HepG2 (cell line): Measurements from ENCODE around the gene SLC16A5. TPM values are rescaled to one million over a fixed set of nuclear protein-coding genes. Genes with fewer than 3 reads are reported as not detected.

Experiments
- ATAD3A ChIP-seq: sonication (generic); formaldehyde crosslinking; IDR thresholded peaks from 2 replicates; pipeline ENCODE4 v1.4.0; 2020; ENCODE audit warnings: missing genetic modification reagents
- ELF4 ChIP-seq: sonication (generic); formaldehyde crosslinking; IDR thresholded peaks from 2 replicates; pipeline ENCODE4 v1.5.0; 2020; ENCODE audit warnings: missing genetic modification reagents, mild to moderate bottlenecking, moderate library complexity, borderline replicate concordance
- HDAC6 ChIP-seq: fragments of 200-600 bp; sonication (generic); IDR thresholded peaks from 2 replicates; pipeline ENCODE4 v1.7.0; 2017; ENCODE audit warnings: mild to moderate bottlenecking, antibody characterized with exemption, low read length, low read depth
- HINFP ChIP-seq: sonication (generic); formaldehyde crosslinking; IDR thresholded peaks from 2 replicates; pipeline ENCODE4 v1.4.0; 2020; ENCODE audit warnings: low read depth, mild to moderate bottlenecking, missing genetic modification reagents
- HNF1A ChIP-seq, 2 experiments: sonication (generic) in 1 of 2; formaldehyde crosslinking in 1 of 2; IDR thresholded peaks; 2 replicates each; pipeline versions ENCODE4 v1.4.0 to v1.6.1; 2016 to 2020; ENCODE audit warnings: borderline replicate concordance in 1 of 2, low read depth in 1 of 2, mild to moderate bottlenecking in 1 of 2, missing genetic modification reagents in 1 of 2
- KDM5B ChIP-seq: sonication (generic); formaldehyde crosslinking; IDR thresholded peaks from 2 replicates; pipeline ENCODE4 v1.4.0; 2020; ENCODE audit warnings: missing genetic modification reagents, mild to moderate bottlenecking, borderline replicate concordance
- KLF9 ChIP-seq: IDR thresholded peaks from 2 replicates; pipeline ENCODE4 v1.6.1; 2016; ENCODE audit warnings: low read depth
- RARG ChIP-seq: sonication (generic); formaldehyde crosslinking; IDR thresholded peaks from 2 replicates; pipeline ENCODE4 v1.4.0; 2020; ENCODE audit warnings: low read depth, mild to moderate bottlenecking, missing genetic modification reagents
- RBM39 ChIP-seq: fragments of 200-400 bp; formaldehyde crosslinking; IDR thresholded peaks from one replicate; pipeline ENCODE4 v1.6.1; 2018; ENCODE audit warnings: antibody characterized with exemption, mild to moderate bottlenecking, low read depth, low read length; ENCODE audit not compliant: poor library complexity, severe bottlenecking
- RCOR2 ChIP-seq: IDR thresholded peaks from 2 replicates; pipeline ENCODE4 v1.6.1; 2016; ENCODE audit warnings: missing biosample characterization, missing genetic modification reagents
- STAG1 ChIP-seq: sonication (generic); formaldehyde crosslinking; IDR thresholded peaks from 2 replicates; pipeline ENCODE4 v1.4.0; 2020; ENCODE audit warnings: missing genetic modification reagents
- THAP8 ChIP-seq: sonication (generic); formaldehyde crosslinking; IDR thresholded peaks from 2 replicates; pipeline ENCODE4 v1.5.1; 2020; ENCODE audit warnings: missing genetic modification reagents, mild to moderate bottlenecking, borderline replicate concordance
- ZBTB1 ChIP-seq: sonication (generic); formaldehyde crosslinking; IDR thresholded peaks from 2 replicates; pipeline ENCODE4 v1.4.0; 2020; ENCODE audit warnings: missing genetic modification reagents, borderline replicate concordance
- ZBTB20 ChIP-seq: sonication (generic); formaldehyde crosslinking; IDR thresholded peaks from 2 replicates; pipeline ENCODE4 v1.8.1; 2023; ENCODE audit warnings: missing genetic modification reagents, low read depth, mild to moderate bottlenecking, borderline replicate concordance
- ZBTB33 ChIP-seq: sonication (generic); formaldehyde crosslinking; IDR thresholded peaks from 2 replicates; pipeline ENCODE4 v1.4.0; 2020; ENCODE audit warnings: missing genetic modification reagents
- ZNF275 ChIP-seq: sonication (generic); formaldehyde crosslinking; IDR thresholded peaks from 2 replicates; pipeline ENCODE4 v1.8.0; 2022; ENCODE audit warnings: missing genetic modification reagents, mild to moderate bottlenecking, inconsistent platforms, borderline replicate concordance
- ZNF746 ChIP-seq: sonication (generic); formaldehyde crosslinking; IDR thresholded peaks from 2 replicates; pipeline ENCODE4 v1.8.0; 2022; ENCODE audit warnings: mild to moderate bottlenecking, missing genetic modification reagents
- ZNF792 ChIP-seq: IDR thresholded peaks from 2 replicates; pipeline ENCODE4 v1.6.1; 2016
- ZSCAN29 ChIP-seq: sonication (generic); formaldehyde crosslinking; conservative IDR thresholded peaks from 2 replicates; pipeline ENCODE4 v1.4.0; 2020; ENCODE audit warnings: mild to moderate bottlenecking, missing genetic modification reagents
- polyA plus RNA-seq, 8 experiments: library from polyadenylated mRNA; depleted of rRNA in 3 of 8; stranded (reverse) in 7 of 8; unstranded in 1 of 8; fragments of >200 nt; fragmentation: Illumina TruSeq in 4 of 8; extraction: Trizol in 4 of 8; gene quantifications; 2 replicates each; pipeline versions ENCODE4 v1.2.1 to v1.2.3, GENCODE V29; 2011 to 2016; ENCODE audit warnings: low read depth in 4 of 8, missing spikeins in 1 of 8, mixed read lengths in 1 of 8; ENCODE audit not compliant: insufficient read depth in 1 of 8
- total RNA-seq, 5 experiments: library from RNA; depleted of rRNA; stranded (reverse); fragments of >200 nt; fragmentation: Illumina TruSeq; extraction: Trizol; gene quantifications; 2 replicates each; pipeline ENCODE4 v1.2.3, GENCODE V29; 2016; ENCODE audit warnings: low read depth in 1 of 5

SLC16A5 gene
- total and polyA plus RNA-seq, 2 of the 13 experiments (the other 11 are each of a cell fraction or from before 2014, with no cell fraction given) = 0.69 to 5.6 TPM

GRCh38 chr17:75096082-75096625 lies 8.4 kb downstream of the SLC16A5 start (continued):
- TF ChIP-seq HINFP (CRISPR knock-in tag) (no peak), RBM39 (no peak), ZBTB33 (CRISPR knock-in tag) (0 out of 2 replicates have a peak, but pooled peaks have one; percentile 16), RCOR2 (CRISPR knock-in tag) (no peak), HDAC6 (no peak), ZBTB1 (CRISPR knock-in tag) (no peak), ELF4 (CRISPR knock-in tag) (no peak), ZSCAN29 (CRISPR knock-in tag) (no peak), KDM5B (no peak), ATAD3A (CRISPR knock-in tag) (no peak), THAP8 (CRISPR knock-in tag) (no peak), KLF9 (CRISPR knock-in tag) (no peak), ZNF746 (peak; percentile 45; the same call in 1 of the 2 replicates), STAG1 (CRISPR knock-in tag) (0 out of 2 replicates have a peak, but pooled peaks have one; percentile 10), ZNF792 (CRISPR knock-in tag) (peak; percentile 72; the same call in 1 of the 2 replicates), RARG (CRISPR knock-in tag) (no peak), ZBTB20 (CRISPR knock-in tag) (0 out of 2 replicates have a peak, but pooled peaks have one; percentile 52), ZNF275 (CRISPR knock-in tag) (no peak), HNF1A (IDR thresholded peaks at IDR 0.05; ENCODE audit: low read depth) (no peak), HNF1A (CRISPR knock-in tag; IDR thresholded peaks at IDR 0.05; ENCODE audit: borderline replicate concordance) (no peak; the same call in 1 of the 2 replicates)
